ENCODE measurements around the gene ADPRHL1. TPM values are rescaled to one million over a fixed set of nuclear protein-coding genes. Genes with fewer than 3 reads are reported as not detected.

Gene ADPRHL1
- total RNA-seq, 1 experiment from 2014 or later: 3.3 TPM

DNA sequence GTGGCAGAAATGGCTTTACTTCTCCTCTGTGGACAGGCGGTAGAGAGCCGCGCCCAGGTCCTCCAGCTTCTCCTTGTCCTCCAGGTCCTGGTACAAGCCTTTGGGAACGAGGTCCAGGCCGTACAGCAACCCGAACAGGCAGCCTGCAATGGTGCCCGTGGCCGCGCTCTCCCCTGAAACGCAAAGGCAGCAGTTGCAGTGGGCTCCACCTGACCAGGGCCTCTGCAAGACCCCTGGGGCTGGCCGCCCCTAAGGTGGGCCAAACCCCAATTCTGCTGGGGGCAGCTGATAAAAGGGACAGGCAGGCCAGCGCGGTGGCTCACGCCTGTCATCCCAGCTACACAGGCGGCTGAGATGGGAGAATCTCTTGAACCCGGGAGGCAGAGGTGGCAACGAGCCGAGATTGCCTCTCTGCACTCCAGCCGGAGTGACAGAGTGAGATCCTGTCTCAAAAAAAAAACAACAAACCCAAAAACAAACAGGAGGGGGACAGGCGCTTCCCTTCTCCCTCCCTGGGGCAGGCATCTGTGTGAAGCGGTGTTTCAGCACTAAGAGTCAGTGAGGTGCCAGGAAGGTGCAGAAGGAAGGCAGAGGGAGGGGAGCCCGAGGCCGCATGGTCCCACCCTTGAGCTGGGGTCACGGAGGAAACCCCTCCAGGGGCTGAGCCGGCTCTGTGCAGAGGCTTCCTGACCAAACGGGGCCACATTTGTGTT, 30.3 kb downstream of the ADPRHL1 start:
- in situ Hi-C loops (cut with HindIII; ENCODE audit: low sequenced_read_pairs): no loop called here
- DNase-seq (ENCODE audit: low spot score): no peak

DNA sequence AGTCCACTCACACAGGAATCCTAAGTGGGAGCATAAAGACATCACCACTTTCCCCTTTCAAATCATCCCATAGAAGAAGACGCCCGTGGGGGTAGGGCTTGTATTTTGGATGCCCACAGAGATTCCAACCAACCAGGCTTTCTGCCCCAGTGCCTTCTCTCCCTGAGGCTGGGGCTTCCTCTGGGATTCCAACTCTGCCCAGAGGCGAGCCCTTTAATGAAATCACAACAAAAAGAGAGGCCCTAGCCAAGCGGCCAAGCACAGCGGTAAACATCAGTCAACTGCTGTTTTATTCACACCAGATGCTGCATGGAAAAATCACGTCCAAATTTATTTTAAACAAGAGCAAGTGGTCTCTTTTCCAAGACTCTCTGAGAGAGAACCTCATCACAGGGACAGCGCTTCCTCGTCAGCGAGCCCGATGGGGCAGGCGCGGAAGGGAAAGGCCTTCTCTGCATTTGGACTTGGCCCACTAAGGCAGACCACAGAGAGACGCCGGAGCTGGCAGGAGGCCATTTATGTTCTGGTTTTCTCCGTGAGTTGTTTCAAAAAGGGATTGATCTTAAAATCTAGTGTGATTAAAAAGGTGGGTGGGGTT, 31.5 kb downstream of the ADPRHL1 start:
- in situ Hi-C loops (cut with HindIII; ENCODE audit: low sequenced_read_pairs): no loop called here
- DNase-seq (ENCODE audit: low spot score): no peak

DNA sequence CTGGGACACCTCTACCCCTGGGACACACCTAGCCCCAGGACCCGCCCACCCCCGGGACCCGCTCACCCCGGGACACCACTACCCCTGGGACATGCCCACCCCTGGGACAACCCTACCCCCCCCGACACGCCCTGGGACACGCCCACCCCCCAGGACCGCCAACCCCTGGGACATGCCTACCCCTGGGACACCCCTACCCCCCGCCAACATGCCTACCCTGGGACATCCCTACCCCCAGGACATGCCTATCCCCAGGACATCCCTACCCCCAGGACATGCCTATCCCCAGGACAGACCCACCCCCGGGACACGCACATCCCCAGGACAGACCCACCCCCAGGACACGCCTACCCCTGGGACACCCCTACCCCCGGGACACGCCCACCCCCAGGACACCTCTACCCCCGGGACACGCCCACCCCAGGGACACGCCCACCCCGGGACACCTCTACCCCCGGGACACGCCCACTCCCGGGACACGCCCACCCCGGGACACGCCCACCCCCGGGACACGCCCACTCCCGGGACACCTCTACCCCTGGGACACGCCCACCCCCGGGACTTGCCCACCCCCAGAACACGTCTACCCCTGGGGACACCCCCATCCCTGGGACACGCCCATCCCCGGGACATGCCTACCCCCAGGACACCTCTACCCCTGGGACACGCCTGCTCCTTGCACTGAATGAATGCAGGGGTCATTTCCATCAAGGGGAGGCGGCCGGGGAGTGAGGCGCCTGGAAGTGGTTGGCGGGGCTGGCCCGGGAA, 32.3 kb downstream of the ADPRHL1 start:
- DNase-seq (ENCODE audit: low spot score): no peak

DNA sequence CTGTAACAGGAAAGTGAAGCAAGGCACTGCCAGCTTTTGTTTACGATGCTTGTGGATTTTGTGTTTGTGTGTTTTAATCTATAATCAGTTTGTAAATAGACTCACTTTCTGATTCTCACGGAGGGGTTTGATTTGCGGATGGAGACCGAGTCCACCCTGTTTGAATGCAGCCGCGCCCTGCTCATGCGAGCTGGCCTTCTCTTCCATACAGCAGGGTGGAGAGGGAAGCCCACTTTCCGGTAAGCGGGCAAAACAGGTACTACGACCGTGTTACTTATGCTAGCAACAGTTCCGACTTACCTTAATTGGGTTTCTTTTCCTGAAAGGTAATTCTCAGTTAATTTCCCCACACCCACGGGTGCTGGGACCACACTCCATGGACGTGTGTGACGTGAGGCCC, 33.1 kb downstream of the ADPRHL1 start:
- in situ Hi-C loops (cut with HindIII; ENCODE audit: low sequenced_read_pairs): no loop called here
- DNase-seq (ENCODE audit: low spot score): no peak

More for the DNA sequence above, 32.3 kb downstream of the ADPRHL1 start:
- in situ Hi-C loops (cut with HindIII; ENCODE audit: low sequenced_read_pairs): no loop called here

DNA sequence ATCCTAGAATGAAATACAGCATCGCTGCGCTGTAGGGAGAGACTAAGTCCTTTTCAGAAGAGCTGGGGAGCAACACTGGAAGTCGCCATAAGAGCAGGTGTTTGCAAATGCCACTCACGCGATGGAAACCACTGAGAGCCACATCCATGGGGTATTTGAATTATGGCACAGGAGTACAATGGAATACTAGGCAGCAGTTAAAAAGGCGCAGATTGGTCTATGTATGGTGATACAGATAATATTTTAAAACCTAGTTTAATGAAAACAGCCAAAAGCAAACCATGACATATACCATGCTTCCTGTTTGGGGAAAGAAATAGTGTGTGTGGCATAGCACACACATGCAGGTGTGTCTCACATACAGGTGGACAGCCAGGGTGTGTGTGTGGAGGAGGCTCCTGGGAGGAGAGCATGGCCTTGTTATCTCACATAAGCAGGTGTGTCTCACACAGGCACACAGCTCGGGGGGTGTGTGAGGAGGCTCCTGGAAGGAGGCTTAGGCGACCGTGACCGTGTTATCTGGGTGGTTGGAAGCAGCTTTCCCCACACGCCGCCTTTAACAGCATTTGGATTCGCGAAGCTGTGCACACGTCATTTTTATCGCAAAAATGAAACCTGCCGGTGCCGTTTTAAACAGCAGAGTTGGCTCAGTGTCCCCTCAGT, 33.6 kb downstream of the ADPRHL1 start:
- in situ Hi-C loops (cut with HindIII; ENCODE audit: low sequenced_read_pairs): no loop called here
- no peak for DNase-seq (ENCODE audit: low spot score)

DNA sequence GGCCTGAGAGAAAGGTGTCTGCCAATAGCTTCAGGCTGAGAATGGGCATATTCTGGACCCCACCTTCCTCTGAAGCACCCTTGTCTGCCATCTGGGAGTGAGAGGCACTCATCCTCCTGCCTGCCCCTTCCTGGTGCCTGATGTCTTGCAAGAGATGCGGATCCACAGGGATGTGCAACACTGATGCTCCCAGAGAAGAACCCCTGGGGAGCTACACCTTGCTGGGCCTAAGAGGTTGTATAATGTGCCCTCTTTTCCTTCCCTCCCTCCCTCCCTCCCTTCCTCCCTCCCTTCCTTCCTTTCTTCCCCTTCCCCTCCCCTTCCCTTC, 34.6 kb downstream of the ADPRHL1 start:
- no peak for DNase-seq (ENCODE audit: low spot score)
- in situ Hi-C loops (cut with HindIII; ENCODE audit: low sequenced_read_pairs): no loop called here

DNA sequence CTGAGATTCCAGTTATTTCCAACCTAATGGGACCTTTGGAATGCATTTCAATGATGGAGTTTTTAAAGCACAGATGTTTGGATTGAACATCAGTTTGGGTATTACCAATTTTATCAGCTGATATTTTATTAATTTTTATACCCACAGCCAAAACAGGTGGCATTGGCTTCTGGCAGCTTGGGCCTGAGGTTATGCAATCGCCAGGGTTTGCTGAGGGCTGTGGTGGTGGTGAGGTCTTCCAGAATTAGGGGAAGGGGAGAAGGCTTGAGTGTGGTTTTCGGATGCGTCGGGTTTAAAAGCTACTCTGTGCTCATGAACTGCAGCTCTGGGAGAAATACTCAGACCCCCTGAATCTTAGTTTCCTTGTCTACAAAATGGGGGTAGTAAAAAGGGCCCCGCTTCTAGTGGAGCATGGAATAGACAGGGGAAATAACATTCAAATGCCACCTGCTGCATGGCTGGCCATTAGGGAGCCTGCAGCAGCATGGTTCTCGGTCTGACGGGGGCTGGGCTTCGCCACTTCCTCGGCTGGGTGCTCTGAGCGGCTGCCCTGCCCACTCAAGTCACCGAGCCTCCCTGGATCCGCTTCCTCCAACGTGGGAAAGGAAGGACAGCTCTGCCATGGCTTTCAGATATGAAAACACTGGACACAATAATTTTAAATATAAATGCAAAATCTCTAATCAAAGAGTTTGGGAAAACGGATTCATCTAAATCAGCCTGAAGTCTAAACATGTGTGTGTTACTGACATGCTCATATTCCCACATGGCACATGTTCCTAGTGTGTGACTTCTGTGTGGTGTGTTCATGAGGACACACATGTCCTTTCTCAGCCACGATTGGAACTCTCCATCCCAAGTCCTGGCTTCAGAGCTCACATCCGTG, 35.2 kb downstream of the ADPRHL1 start:
- in situ Hi-C loops (cut with HindIII; ENCODE audit: low sequenced_read_pairs): no loop called here

DNA sequence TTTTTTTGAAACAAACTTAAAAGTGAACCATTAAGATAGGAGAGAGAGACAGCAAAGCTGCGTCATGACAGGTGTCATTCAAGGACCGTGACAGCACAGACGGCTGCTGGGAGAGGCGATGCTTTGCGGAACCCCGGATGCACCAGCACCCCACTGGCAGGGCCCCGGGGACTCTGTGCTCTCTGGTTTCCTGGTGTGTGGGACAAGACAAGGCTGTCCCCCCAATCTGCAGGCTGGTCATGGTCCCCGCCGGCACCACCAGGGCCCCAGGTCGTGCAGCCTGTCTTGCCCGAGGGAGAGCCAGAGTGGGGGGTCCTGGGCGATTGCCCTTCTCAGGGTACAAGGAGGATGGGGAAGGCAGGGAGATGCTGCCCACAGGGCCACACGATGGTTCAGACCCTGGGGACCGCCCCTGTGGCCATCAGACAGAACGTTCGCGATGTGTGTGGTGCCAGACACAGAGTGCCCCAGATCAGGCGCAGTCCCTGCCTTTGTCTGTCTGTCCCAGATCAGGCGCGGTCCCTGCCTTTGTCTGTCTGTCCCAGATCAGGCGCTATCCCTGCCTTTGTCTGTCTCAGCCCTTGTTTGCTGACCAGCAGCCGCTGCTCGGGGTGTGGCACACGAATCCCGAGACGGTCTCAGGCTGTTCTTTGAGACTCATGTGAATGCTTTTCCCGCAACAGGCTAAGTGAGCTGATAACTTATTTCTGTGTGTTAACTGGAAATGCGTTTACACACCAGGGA, 36.1 kb downstream of the ADPRHL1 start:
- in situ Hi-C loops (cut with HindIII; ENCODE audit: low sequenced_read_pairs): no loop called here
- no peak for DNase-seq (ENCODE audit: low spot score)

More for the DNA sequence above, 35.2 kb downstream of the ADPRHL1 start:
- no peak for DNase-seq (ENCODE audit: low spot score)

DNA sequence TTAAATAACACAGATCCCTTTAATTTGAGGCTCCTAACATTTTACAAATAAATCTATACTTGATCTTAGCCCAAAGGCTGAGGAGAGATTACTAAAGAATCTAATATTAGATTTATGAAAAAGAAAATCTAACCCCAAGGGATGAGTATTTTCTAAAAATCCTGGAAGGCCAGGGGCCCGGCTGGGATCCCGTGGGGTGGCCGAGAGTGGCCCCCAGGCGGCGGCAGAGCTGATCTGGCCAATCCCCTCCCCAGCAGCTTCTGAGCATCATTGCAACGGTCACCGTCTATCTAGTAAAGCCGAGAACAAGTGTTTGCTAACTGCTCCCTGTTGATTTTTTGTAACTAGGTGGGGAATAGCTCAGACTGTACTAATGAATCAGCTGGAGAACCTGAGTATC, 37.5 kb downstream of the ADPRHL1 start:
- DNase-seq (ENCODE audit: low spot score): no peak
- in situ Hi-C loops (cut with HindIII; ENCODE audit: low sequenced_read_pairs): no loop called here

DNA sequence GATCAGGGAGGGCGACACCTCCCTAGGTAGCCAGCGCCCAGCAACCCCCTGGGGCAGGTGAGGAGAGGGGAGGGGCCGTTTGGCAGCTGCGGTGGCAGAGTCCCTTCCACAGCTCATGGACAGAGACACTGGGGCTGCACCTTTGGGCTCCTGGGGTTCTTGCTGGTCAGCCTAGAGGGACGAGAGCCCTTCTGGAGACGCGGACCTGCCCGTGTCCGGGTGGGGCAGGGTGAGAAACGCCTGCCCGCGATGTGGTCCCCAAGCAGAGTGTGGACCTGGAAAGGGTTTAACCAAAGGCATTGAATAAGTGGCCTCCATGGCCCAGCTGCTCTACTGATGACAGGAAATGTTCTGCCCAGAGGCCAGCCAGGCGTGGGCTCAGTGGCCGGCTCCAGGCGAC, 38.3 kb downstream of the ADPRHL1 start:
- in situ Hi-C loops (cut with HindIII; ENCODE audit: low sequenced_read_pairs): no loop called here
- DNase-seq (ENCODE audit: low spot score): no peak

DNA sequence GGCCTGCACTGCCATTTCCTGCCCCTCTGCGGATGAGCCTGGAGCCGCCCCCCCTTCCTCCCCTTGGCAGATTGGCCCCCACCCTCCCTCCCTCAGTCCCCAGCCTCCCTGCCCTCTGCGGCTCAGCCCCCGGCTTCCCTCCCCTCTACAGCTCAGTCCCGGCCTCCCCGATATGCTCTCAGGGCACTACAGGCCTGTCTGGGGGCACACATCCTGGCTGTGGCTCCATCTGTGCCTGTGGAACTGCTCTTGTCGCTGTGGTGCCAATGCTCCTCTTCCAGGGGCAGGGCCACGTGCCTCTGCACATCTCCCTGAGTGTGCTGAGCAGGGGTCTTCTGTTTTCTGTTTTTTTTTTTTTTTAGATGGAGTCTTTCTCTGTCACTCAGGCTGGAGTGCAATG, 39.0 kb downstream of the ADPRHL1 start:
- in situ Hi-C loops (cut with HindIII; ENCODE audit: low sequenced_read_pairs): no loop called here
- no peak for DNase-seq (ENCODE audit: low spot score)

DNA sequence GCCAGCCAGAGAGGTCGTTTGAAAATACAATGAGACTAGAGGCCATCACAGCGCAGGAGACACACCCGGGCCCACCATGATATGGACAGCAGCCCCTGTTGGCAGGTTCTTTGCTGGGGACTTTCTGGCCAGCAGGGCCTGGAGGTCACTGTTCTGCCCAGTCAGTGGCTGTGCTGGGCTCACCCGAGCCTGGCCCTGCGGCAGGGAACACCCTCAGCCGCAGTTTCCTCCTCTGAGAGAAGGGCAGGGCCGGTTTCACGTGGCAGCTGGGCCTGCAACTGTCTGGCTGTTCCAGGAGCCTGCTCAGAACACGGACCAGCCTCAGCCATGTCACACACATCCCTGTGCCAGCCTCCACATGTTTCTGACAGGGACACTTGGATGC, 39.4 kb downstream of the ADPRHL1 start:
- in situ Hi-C loops (cut with HindIII; ENCODE audit: low sequenced_read_pairs): no loop called here
- DNase-seq (ENCODE audit: low spot score): no peak

DNA sequence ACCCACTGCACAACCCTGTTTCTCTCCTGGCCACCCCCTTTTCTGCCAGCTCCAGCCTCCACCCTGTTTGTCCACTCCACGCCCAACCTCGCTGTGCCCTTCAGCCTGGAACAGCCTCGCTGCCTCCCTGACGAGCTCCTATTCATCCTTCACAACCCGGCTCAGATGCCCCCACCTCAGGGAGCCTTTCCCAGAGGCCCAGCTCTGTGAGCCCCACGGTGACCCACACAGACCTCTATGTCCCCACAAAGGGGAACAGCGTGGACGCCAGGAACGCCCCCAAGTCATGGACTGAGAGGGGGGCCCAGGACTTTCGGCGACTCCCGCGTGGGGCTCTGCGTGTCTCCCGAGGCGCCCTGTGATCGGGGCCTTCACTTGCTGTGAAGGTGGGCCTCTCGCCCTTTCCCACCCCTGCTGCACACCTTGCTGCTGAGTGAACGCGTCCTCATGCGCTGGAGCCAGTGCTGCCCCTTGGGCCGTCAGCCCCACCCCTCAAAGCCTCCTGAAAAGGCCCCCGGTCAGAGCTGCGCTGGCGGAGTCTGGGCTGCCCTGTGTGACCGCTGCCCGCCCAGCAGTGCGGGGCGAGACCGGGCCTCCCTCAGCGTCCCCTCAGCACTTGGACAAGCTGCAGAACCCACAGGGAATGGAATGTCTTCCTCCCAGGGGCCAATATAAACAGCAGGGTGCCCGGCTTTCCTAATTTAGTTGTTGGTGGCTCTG, 40.0 kb downstream of the ADPRHL1 start:
- in situ Hi-C loops (cut with HindIII; ENCODE audit: low sequenced_read_pairs): no loop called here
- no peak for DNase-seq (ENCODE audit: low spot score)

DNA sequence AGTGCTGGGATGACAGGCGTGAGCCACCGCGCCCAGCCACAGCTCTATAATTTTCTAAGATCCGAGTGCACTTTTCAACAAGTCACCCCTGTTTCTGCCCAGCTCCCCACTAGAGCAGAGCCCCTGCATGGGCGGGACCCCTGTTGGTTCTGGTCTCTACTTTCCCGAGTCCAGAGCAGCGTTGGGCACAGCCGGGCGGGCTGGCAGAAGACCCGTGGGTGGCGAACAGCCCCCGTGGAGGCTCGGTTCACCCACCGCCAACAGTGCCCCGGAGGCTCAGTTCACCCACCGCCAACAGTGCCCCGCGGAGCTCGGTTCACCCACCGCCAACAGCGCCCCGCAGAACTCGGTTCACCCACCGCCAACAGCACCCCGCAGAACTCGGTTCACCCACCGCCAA, 40.8 kb downstream of the ADPRHL1 start:
- in situ Hi-C loops (cut with HindIII; ENCODE audit: low sequenced_read_pairs): no loop called here

DNA sequence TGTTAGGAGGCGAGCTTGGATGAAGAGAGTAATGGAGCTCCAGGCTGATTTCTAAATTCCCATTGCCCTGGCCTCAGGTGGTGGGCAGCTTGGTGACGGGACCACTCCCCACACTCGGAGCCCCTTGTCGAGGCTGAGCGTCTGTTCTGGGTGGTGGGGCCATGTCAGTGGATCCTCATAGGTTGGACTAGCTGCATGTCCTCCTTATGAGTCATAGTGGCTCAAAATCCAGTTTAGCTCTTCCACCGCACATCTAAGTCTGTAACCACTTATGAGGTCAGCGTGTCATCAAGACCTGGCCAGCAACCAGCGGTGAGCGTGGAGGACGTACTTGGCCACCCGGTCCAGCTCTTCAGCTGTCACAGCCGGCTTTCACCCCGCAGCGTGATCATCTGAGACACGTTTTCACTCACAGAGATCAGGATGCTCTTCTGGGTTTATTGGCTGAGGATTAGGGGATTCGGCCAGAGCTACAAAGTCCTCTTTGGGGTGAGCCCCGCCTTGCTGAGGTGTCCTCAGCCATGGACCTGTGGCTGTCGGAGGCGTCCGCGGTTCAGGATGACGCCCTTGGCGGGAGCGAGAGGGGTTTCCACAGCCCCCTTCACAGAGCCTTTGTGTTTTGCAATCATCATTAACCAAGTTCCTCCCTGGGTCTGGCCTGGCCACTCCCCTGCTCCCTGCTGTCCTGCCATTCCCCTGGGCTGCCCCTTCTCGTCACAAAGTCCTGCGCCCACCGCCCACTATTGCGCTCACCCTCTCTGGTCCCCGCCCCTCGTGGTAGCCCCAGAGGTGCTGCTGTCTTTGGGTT, 41.9 kb downstream of the ADPRHL1 start:
- DNase-seq (ENCODE audit: low spot score): no peak
- in situ Hi-C loops (cut with HindIII; ENCODE audit: low sequenced_read_pairs): no loop called here

More for the DNA sequence above, 40.8 kb downstream of the ADPRHL1 start:
- no peak for DNase-seq (ENCODE audit: low spot score)

DNA sequence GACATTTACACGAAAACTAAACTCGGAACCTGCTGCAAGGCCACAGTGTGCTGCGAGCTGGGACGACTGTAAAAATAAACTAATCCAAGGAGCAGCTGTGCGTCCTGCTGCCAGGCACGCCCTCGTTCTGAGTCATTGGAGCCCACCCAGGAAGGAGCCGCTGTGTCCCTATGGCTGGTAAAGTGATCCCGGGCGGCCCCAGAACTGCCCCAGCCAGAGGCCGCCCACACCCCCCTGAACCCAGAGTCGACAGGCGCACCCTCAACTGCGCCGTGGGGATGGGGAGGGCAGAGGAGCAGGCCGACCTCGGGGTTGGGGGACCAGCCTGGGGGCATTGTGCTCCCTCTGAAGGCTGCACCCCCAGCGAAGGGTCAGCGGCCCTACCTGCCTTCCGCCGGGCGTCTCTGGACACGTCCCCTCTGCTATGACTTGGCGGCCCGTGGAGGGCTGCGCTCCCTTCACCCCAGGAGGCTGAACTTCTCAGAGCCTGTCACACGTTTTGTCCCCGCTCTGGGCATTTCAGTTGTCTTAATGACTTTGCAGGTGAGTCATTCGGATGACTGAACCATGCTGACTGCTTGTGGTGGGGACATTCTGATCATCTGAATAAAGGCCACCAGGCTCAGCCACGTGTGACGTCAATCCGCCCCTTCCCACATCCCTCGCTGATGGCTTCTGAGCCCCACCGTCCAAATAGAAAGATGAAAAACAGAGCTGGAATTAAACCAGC, 42.7 kb downstream of the ADPRHL1 start:
- in situ Hi-C loops (cut with HindIII; ENCODE audit: low sequenced_read_pairs): no loop called here
- DNase-seq (ENCODE audit: low spot score): no peak

Data from G401 (cell line).